Stimulated activated CD8-positive, alpha-beta memory T cell treated with anti-CD3 and anti-CD28 coated beads, Interleukin-2, amount 100 ng/mL, for 48 hours (primary cell): ENCODE data around the gene SH3PXD2B.

ENCODE experiments used
- DNase-seq, 2 donors: peaks; one replicate each; pipeline ENCODE4 v3.0.0-alpha.2; 2020; ENCODE audit warnings: low read depth in 2 of 2

SH3PXD2B gene

DNA sequence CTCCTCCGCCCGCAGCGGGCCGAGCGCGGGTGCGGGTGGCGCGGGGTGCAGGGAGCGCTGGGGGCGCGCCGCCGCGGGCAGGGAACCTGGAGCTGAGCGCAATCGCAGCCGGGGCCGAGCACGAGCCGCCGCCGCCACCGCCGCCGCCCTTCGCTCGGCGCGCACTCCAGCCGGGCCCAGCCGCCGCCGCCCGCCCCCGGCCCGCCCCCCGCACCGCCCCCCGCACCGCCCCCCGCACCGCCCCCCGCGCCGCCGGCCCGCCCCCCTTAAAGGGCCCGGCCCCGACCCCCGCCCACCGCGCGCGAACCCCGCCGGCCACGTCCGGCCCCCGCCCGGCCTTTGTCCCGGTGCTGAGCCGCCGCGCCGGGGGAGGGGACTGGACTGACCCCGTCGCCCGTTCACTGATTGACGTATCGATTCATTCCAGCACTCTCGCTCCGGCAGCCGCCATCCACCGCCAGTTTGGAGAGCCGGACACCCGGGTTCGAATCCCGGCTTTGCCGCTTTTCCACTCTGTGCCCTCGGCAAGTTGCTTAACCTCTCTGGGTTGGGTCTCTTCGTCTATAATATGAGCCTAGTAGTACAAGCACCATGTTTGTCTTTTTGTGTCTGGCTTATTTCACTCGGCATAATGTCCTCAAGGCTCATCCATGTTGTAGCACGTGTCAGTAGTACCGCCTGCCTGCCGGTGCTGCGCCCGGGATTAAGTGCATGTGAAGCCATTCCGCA is at the start of gene SH3PXD2B:
TSS of gene SH3PXD2B (minus strand) at position 168 of the 729 bp plus-strand sequence. CDS start 173 bp downstream, outside the sequence.
- peak in 1 of 2 donors; percentile 17 for DNase-seq

DNA sequence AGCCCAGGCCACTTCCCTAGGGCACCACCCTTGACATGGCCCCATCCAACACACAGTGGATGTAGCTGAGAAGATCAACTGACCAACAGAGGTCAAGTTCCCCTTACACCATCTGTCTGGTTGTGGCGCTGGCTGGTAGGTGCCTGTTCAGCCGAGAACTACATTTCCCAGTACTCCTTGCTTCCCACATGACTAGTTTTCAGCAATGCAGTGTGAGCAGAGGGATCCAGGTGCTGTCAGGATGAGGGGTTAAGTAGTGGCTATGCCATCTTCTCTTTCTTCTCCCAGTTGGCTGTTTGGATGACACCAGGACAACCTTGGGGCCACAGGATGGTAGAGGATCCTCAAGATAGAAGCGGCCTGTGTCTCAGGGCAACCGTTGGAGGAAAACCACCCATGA is 48.6 kb upstream of the SH3PXD2B start:
- DNase-seq: no peak

DNA sequence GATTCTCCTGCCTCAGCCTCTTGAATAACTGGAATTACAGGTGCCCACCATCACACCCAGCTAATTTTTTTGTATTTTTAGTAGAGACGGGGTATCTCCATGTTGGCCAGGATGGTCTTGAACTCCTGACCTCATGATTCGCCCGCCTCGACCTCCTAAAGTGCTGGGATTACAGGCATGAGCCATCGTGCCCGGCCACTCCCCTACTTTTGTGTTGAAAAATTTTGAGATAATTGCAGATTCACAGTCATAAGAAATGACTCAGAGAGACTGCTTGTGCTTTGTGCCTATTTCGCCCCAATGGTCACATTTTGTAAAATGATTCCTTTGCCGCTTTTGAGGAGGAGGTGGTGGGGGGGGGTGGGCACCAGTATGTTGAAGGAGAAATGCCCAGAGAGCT is 48.1 kb upstream of the SH3PXD2B start:
- DNase-seq: no peak

DNA sequence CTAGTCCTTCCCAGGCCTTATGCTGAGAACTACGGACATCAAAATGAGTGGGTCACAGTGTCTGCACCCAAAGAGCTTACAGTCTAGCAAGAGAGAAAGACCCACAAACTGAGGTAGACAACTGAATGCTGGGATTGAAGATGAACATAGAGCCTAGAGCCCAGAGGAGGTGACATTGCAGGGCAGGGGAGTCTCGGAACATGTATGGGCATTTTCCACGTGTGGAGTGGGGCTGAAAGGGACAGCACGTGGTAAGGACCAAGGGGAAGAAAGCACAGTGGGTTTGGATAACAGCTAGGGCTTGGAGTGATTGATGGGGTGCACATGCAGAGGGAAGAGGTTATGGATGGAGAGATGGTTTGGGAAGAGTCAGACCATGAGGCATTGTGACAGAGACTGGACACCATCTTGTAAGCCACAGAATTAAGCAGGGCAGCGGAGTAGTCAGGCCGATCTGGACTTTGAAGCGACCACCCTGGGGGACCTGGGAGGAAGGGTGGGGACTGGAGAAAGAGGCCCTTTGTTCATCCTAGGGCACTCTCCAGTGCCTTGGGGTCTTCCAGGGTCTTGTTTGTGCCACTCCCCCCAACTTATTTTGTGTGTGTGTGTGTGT is 47.5 kb upstream of the SH3PXD2B start:
- DNase-seq: no peak

DNA sequence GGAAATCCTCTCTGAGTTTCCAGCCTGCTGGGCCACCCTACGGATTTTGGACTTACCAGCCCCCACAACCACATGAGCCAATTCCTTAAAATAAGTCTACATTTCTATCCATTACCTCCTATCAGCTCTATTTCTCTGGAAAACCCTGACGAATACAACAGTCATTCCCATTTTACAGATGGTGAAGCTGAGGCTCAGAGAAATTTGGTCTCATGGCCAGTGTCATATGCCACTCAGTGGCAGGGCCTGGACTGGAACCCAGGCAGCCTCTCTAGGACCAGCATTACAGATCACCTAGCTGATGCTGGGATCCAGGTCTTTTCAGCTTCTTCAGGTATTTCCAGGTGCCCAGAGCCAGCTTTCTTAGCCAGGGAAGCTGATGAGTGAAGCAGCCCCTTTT is 45.0 kb upstream of the SH3PXD2B start:
- no peak for DNase-seq

DNA sequence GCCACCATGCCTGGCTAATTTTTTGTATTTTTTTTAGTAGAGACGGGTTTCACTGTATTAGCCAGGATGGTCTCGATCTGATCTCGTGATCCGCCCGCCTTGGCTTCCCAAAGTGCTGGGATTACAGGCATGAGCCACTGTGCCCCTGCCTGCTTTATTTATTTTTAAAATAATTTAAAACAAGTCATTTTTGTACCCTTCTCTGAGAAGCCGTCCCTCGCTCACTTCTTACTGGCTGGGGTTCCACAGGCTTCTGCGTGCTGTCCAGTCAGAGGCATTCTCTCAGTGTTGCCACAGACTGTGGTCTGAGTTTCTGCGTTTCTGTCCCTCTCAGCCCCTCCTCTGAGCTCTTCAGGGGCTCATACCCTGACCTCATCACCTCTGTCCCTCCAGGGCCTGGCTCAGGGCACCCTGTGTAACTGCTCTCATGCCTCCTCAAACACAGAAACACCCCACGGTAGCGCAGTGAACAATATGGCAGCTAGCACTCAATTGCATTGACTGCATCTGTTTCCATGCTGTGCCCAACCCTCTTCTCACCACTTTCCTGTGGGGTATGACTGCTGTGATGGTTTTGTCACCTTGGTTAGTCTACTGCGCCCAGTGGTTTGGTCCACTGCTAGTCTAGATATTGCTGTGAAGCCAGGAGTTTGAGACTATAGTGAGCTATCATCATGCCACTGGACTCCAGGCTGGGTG is 44.3 kb upstream of the SH3PXD2B start:
- no peak for DNase-seq

DNA sequence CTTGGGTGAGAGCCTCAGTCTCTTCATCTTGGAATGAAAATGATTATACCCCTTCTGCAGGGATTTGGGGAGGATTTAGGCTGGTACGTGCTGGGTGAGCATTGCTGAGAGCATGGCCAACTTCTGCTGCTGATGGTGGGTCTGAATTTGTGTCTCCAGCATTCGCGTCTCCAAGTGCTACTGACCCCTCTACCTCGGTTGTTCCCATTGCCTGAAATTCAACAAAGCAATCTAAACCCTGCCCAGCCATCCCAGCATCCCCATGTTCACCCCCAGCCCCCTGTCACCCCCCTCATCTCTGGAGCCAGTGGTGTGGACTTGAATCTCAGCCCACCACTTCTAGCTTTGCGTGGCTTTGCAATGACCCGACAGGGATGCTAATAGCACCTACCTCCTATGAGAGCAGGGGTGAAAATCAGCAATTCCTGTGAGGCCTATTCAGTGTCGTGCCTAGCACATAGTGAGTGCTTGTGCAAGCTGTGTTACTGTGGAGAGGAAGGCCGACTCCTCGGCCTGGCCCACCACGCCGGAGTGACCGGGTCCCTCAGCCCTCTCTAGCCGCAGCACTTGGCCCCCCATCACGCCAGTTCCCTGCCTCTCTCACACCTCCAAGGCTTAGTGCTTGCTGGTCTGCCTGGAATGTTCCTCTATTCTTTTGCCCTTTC is 43.4 kb upstream of the SH3PXD2B start:
- DNase-seq: no peak

DNA sequence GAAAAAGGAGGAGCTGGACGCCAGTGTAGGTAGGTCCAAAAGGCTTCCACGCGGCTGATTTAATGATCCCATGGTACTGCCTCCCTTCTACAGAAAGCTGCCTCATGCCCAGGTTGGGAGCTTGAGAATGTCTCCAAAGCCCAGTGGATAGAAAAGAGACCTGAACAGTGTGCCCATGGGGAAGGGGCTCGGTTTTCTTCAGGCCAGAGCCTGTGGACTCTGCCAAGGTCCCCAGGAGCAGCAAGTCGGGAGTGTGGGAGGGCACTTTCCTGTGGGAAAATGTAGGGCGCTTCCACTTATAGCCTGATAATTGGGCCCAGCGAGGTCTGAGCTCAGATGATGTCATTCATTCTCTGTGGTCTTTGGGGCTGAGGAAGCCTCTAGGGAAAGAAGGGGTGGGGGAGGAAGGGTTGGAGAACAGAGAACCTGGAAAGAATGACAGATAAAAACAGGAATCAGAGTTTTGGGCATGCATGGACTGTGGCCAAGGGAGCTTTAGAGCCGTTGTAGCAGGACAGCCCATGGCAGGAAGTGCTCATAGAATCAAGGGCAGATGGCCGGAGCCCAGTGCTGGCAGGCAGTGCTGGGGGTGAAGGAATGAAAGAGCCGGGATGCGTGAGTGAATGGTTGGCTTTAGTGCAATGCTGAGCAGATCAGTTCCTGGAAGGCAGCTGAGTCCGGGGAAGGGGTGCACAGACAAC is 42.5 kb upstream of the SH3PXD2B start:
- no peak for DNase-seq

DNA sequence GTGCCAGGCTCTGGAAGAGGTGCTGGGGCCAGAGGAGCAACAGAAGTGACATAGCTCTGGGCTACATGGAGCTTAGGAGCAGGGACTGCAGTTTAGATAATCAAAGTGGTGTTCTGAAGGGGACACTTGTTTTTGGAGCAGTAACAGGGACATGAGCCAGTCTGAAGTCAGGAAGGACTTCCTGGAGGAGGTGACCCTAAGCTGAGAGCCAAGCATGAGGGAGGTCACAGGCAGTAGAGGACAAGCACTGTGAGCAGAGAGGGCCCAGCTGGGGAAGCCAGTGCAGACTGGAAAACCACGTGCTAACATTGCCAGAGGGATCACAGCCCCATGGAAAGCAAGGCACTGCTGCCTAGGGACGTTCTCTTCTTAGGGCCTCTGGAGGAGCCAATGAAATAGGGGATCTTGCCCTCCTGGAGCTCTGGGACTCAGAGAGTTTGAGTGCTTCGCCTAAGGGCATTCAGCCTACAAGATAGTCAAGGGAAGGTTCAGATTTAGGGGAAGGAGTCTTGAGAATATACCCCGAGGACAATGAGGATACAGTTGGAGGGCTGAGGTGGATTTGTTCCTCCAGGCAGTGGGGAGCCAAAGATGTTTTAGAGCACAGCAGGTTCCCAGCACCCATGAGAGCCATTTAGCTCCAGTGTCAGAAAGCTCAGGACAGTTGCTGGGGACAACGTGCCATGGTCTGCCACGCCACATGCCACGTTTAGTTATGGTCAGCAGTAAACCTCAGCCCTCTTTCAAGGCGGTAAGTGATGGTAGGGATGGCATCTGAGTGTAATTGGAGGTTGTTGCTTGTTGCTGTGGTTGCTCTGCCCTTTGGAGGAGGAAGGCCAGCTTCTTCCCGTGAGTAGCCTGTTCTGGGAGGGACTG is 40.5 kb upstream of the SH3PXD2B start:
- DNase-seq: no peak

DNA sequence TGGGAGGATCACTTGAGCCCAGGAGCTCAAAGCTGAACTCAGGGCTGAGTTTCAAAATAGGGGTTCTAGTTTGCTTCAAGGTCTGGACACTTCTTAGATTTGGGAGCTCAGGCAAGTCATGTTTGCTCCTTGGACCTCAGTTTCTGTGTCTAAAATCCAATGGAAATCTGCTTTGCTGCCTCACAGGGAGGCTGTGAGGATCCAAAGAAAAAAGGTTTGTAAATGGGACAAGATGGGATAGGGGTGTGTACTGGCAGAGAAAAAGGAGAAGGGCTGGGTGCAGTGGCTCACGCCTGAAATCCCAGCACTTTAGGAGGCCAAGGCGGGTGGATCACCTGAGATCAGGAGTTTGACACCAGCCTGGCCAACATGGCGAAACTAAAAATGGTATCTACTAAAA is 39.6 kb upstream of the SH3PXD2B start:
- DNase-seq: no peak

DNA sequence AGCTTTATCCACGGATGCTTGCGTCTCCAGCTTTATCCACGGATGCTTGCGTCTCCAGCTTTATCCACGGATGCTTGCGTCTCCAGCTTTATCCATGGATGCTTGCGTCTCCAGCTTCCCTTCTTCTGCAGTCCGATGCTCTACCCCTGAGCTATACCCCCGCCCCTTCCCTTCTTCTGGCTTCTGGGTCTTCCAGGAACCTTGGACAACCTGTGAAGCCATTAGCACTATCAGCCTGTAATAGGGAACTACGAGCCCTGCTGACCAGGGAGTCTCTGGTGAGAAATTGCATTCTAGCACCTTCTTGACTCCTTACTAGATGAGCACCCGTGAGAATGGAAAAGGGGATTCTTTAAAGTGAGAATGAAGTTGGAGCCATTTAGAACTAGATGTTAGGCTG is 39.1 kb upstream of the SH3PXD2B start:
- no peak for DNase-seq

DNA sequence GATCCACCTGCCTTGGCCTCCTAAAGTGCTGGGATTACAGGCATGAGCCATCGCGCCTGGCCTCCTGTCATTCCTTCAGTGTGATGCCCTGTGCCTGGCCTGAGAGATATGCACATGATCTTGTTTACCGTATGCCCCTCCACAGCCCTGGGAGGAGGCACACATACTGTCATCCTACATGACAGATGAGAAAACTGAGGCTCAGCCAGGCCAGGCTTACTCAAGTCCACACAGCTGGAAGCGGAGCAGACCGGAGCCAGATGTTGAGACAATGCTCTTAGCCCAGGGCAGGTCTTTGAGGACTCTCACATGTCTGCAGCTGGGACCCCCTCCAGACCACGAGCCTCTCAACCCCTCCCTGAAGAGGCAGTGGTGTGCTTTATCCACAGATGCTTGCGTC is 38.7 kb upstream of the SH3PXD2B start:
- no peak for DNase-seq

DNA sequence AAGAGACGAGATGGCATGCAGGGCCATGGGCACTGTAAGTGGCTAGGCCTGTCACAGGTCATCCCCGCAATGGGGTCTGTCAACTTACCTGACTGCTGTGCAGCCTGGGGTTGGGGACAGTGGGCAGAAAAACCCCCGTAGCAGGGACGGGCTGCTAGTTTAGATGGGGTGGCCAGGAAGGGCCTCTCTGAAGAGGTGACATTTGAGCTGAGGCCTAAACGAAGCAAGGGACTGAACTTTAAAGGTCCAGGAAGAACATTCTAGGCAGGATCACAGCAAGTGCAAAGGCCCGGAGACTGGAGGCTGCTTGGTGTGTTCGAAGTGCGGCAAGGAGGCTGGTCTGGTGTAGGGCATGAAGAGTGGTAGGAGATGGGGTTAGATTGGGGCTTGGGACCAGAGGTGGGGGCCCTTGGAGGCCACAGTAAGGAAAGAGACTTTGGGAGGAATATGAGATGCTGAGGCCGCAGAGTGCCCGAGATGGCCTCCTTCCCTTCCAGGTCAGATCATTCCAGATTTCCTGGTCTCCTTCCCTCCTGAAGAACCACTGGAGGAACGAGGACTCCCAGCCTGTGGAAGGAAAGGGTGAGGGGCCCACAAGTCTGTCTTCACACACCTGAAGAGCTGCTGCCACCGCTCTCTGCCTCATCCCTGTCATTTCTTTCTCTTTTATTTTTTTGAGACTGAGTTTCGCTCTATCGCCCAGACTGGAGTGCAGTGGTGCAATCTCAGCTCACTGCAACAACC is 37.9 kb upstream of the SH3PXD2B start:
- DNase-seq: no peak

DNA sequence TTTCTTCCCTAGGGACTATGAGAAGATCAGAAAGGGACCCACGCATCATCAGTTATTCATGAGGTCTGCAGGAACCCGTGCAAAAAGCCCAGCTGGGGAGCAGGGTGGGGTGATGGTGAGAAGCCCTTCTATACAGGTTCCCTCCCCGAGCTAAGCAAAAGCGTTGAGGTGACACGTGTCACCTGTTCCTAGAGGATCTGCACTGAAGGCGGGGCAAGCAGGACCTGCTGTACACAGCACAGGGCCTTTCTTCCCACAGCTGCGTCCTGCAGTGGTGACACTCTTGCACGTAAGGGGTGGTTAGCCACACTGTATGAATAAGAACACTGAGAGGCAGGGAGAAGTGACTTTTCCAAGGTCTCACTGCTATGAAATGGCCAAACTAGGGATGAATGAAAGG is 37.2 kb upstream of the SH3PXD2B start:
- DNase-seq: no peak

DNA sequence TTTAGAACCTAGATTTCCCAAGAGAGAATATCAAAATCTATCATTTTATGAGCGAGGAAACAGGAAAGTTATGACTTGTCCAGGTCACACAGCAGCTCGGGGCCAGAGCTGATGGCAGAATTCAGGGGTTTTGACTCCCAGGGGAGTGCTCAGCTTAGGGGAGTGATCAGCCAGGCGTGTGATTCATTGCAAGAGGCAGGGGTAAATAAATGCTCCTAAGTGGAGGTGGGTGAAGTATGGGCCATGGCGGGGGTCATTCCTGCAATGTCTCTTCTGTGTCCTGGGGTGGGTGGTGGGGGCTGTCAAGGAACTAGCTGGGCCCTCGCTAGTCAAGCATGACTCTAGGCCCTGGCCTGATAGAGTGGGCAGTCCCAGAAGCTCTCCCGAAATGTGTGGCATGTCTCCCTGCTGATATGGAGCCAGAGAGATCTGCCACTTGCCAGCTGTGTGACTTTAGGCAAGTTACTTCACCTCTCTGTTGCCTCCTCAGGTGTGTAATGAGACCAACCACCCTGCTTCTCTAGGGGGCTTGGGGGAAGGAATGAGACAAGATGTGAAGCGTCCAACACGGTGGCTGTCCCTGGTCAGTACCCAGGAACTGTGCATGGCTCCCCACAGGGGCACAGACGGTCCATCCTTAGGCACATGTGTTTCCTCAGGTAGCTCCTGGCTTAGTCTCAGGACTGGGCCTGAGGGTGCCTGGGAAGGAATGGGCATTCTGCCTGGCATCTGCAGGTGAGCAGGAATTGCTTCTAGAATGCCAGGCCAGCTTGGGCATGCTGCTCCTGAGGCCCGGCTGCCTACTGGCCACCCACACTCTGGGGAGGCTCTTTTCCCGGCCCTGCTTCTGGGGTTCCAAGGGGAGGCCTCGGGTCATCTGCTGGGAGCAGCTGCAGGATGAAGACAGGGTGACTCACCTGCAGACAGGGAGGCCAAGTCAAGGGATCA is 36.5 kb upstream of the SH3PXD2B start:
- no peak for DNase-seq

DNA sequence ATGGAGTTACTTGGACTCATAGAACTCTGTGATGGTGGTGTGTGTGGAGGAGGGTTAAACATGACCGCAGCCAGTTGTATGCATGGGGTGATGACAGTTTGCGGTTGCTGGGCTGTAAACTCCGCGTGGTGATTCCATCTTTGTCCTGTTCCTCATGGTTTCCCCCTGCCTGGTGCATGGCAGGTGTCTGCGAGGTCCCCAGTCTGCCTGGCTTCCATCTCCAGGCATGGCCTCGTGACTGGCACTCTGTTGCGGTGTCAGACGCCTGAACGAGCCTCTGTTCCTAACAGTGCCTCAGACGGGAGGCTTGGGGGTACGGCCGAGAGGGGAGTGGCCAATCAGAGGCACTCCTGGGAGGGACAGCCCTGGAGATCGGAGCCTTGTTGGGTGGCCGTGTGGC is 33.9 kb upstream of the SH3PXD2B start:
- no peak for DNase-seq

DNA sequence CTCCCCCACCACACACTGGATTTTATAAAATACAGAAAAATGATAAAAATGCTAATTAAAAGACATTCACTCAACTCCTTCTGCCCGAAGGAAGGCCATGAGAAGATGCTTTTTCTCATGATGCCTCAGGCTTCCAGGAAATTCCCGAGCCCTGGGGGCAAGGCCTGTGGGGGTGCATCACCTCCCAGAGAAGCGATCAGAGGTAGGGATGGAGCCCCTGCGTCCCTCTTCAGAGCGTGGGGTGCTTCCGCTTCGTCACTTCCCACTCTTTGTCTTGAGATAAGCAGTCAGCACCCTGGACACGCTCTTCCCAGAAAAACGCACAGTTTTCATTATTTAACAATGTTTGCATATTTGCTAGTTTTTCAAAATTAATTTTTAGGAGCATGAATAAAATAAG is 33.3 kb upstream of the SH3PXD2B start:
- no peak for DNase-seq

DNA sequence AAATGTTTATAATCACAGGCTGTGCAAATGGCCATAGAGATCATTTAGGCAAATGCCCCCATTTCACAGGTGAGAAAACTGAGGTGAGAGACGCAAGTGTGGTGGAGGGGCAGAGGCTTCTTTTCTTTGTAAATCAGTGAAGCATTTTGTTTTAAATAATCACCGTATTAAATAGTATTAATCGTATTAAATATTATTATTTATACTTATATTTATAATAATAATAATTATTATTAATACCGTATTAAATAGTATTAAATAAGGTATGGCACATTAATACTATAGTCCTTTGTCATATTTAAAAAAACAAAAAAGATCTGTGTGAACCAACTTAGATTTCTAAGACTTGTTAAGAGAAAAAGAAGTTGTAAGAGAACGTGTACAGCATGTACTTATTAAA is 32.6 kb upstream of the SH3PXD2B start:
- no peak for DNase-seq

DNA sequence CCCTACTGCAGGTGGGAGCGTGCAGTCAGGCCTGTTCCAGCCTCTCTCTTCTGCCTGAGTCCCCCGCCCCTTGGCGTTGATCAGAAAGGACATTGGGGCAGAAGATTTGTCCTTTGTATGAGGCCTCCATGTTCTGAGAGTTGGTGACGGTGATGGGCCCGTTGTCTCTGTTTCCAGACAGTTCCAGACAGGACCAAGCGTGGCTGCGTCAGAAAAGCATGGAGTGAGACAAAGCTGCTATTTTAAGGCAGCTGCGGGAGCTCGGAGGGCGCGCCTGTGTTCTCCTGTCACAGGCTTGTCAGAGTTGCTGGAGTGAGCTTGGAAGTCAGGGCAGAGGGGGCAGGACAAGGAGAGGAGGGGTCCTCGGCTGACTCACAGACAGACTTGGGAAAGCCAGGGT is 32.1 kb upstream of the SH3PXD2B start:
- DNase-seq: no peak
